Memory B cell (primary cell): ENCODE results near the gene PPFIA2.

Experiments
- ATAC-seq: fragments of 150-1000 bp; cut with Tn5 transposase; 2 replicates; pipeline ENCODE4 v1.10.0; 2021; ENCODE audit warnings: low read depth, mild to moderate bottlenecking, moderate library complexity
- DNase-seq, 2 donors: peaks; one replicate each; pipeline ENCODE4 v3.0.0; 2022; ENCODE audit warnings: low spot score in 2 of 2
- H3K27ac Mint-ChIP-seq: one replicate; pipeline ENCODE4 v1.8.0; 2022; ENCODE audit warnings: mild to moderate bottlenecking, moderate library complexity, mixed read lengths
- H3K27me3 Mint-ChIP-seq: one replicate; pipeline ENCODE4 v1.8.0; 2022; ENCODE audit warnings: mixed read lengths
- H3K36me3 Mint-ChIP-seq: one replicate; pipeline ENCODE4 v1.8.0; 2022; ENCODE audit warnings: mild to moderate bottlenecking, mixed read lengths
- H3K4me1 Mint-ChIP-seq: one replicate; pipeline ENCODE4 v1.8.0; 2022; ENCODE audit warnings: mixed read lengths
- H3K4me3 Mint-ChIP-seq: one replicate; pipeline ENCODE4 v1.8.0; 2022; ENCODE audit warnings: mild to moderate bottlenecking, moderate library complexity, mixed read lengths
- H3K9me3 Mint-ChIP-seq: one replicate; pipeline ENCODE4 v1.8.0; 2022; ENCODE audit warnings: mixed read lengths

PPFIA2 gene

GRCh38 chr12:81759190-81760051, at the start of gene PPFIA2:
PPFIA2 (minus strand) TSS chr12:81759350.
- H3K9me3 Mint-ChIP-seq: peaks cover 10% of the 10 kb centered on the region
- DNase-seq (no peak), ATAC-seq (no peak)
- peaks cover 6% of the 10 kb centered on the region for H3K4me1 Mint-ChIP-seq
- no peak within 1 kb of the TSS for H3K4me3 Mint-ChIP-seq
- H3K36me3 Mint-ChIP-seq: peaks cover 2% of the 10 kb centered on the region
- no peak within 1 kb of the TSS for H3K27ac Mint-ChIP-seq
- H3K27me3 Mint-ChIP-seq: peaks cover 9% of the 10 kb centered on the region

DNA sequence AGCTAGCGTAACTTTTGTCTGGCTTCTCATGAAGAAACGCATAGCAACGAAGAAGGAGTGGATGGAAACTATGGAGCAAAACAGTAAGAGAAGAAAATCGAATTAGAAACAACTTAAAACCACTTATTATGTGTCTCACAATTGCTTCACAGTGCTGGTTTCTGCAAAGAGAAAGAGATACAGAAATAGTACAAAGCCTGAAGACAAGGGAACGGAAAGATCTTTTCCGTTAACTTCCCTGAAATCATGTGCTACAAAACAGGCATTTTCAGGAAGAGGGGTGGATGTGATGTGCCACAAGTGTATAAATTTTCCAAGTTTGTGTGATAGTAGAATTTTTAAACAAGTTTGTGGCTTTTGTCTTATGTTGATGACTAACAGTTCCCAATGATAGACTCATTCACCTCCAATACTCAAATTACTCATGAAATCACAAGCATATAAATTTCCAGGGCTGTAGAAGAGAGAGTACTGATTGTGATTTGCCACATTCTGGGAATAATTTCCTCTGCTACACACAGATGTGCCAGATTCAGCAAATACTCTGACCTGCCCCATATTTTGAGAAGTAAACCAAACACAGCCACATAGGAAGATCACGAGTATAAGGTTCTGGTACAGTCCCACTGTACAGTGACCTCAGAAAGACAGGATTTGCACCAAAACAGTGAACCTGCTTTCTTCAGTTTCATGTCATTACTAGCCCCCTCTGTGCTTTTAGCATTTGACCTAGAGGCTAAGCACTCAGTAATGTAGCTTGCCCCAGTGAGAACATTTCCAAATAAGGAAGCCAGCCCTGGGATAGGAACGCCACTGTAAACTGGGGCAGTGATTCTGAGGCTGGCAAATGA, 41.4 kb upstream of the PPFIA2 start:
- Mint-ChIP-seq H3K4me1 (no peaks in the 10 kb centered on the region), H3K27me3 (no peaks in the 10 kb centered on the region), H3K9me3 (no peaks in the 10 kb centered on the region), H3K36me3 (no peaks in the 10 kb centered on the region), H3K27ac (no peak overlapping the region), H3K4me3 (no peak overlapping the region)
- no peak for DNase-seq
- no peak for ATAC-seq

- ATAC-seq (no peak), DNase-seq (no peak)
- Mint-ChIP-seq H3K27ac (no peak overlapping the region), H3K4me1 (no peaks in the 10 kb centered on the region), H3K4me3 (no peak overlapping the region), H3K27me3 (no peaks in the 10 kb centered on the region), H3K36me3 (no peaks in the 10 kb centered on the region), H3K9me3 (no peaks in the 10 kb centered on the region)
These were observed 39.1 kb upstream of the PPFIA2 start for GRCh38 chr12:81798294-81798693.

GRCh38 chr12:81797100-81797499, 38.0 kb upstream of the PPFIA2 start:
- H3K36me3 Mint-ChIP-seq: no peaks in the 10 kb centered on the region
- DNase-seq (no peak), ATAC-seq (no peak)
- H3K27me3 Mint-ChIP-seq: no peaks in the 10 kb centered on the region
- no peak overlapping the region for H3K27ac Mint-ChIP-seq
- H3K4me1 Mint-ChIP-seq: no peaks in the 10 kb centered on the region
- no peaks in the 10 kb centered on the region for H3K9me3 Mint-ChIP-seq
- H3K4me3 Mint-ChIP-seq: no peak overlapping the region

- H3K27ac Mint-ChIP-seq: no peak overlapping the region
- DNase-seq: no peak
- no peaks in the 10 kb centered on the region for H3K36me3 Mint-ChIP-seq
- H3K4me3 Mint-ChIP-seq: no peak overlapping the region
- H3K9me3 Mint-ChIP-seq: peaks cover 3% of the 10 kb centered on the region
- no peak for ATAC-seq
- H3K27me3 Mint-ChIP-seq: no peaks in the 10 kb centered on the region
- H3K4me1 Mint-ChIP-seq: no peaks in the 10 kb centered on the region
These were observed 33.5 kb upstream of the PPFIA2 start for GRCh38 chr12:81792666-81793065.

DNA sequence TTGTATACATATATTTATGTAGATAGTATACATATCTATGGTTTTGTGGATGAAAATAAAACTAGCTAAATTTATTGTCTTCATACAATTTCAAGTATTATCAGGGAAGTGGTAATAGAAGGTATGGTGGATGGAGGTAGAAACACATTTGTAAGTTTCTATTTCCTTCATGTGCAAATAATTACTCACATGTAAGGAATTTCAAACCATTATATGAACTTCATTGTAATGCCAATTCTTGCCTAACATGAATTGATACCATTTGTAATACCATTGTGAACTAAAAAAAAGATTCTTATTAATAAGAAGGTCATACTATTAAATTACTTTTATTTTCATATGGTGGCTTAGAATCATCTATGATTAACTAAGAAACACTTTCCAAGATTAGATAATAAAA, 20.1 kb upstream of the PPFIA2 start:
- no peak for DNase-seq
- H3K9me3 Mint-ChIP-seq: no peaks in the 10 kb centered on the region
- no peaks in the 10 kb centered on the region for H3K4me1 Mint-ChIP-seq
- ATAC-seq: no peak
- no peak overlapping the region for H3K4me3 Mint-ChIP-seq
- no peaks in the 10 kb centered on the region for H3K36me3 Mint-ChIP-seq
- no peaks in the 10 kb centered on the region for H3K27me3 Mint-ChIP-seq
- no peak overlapping the region for H3K27ac Mint-ChIP-seq

- Mint-ChIP-seq H3K27ac (no peak overlapping the region), H3K9me3 (peaks cover 2% of the 10 kb centered on the region), H3K36me3 (no peaks in the 10 kb centered on the region), H3K4me1 (no peaks in the 10 kb centered on the region), H3K27me3 (no peaks in the 10 kb centered on the region), H3K4me3 (no peak overlapping the region)
- ATAC-seq (no peak), DNase-seq (no peak)
These were observed 19.6 kb upstream of the PPFIA2 start for GRCh38 chr12:81778719-81779118.

GRCh38 chr12:81758421-81759189, 545 bp downstream of the PPFIA2 start:
- H3K27me3 Mint-ChIP-seq: peaks cover 9% of the 10 kb centered on the region
- H3K27ac Mint-ChIP-seq: no peak overlapping the region
- peaks cover 2% of the 10 kb centered on the region for H3K36me3 Mint-ChIP-seq
- DNase-seq (no peak), ATAC-seq (no peak)
- H3K9me3 Mint-ChIP-seq: peaks cover 10% of the 10 kb centered on the region
- peaks cover 6% of the 10 kb centered on the region for H3K4me1 Mint-ChIP-seq
- H3K4me3 Mint-ChIP-seq: no peak overlapping the region

DNA sequence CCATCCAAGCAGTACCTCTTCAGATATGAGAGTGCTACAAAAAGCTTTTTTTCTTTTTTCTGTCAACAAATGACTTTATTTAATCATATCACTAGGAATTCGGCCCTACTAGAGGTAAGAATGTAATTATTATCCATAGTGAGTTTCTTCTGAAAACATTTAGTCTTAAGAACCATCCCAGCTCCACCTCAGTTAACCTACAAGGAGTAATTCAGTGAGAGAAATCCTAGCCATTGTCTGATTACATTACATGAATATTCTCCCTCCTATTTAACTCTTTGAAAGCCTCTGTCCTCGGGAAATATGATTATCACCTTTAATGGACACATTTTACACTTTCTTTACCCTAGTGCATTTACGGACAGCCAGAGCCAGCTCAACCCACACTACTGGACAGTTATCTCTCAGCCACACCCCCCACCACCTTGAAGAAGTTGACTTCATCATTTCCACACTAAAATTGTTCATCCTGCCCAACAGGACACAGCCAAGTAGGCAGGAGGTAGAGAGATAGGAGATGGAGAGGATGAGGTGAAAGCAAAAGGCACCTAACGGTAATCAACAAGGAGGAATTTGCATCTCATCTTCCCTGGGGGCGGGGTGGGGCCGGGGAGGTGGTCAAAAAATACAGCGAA, 1.3 kb downstream of the PPFIA2 start:
- DNase-seq (no peak), ATAC-seq (no peak)
- peaks cover 9% of the 10 kb centered on the region for H3K27me3 Mint-ChIP-seq
- no peak overlapping the region for H3K4me3 Mint-ChIP-seq
- H3K9me3 Mint-ChIP-seq: peaks cover 5% of the 10 kb centered on the region
- peaks cover 2% of the 10 kb centered on the region for H3K36me3 Mint-ChIP-seq
- peaks cover 6% of the 10 kb centered on the region for H3K4me1 Mint-ChIP-seq
- H3K27ac Mint-ChIP-seq: no peak overlapping the region

DNA sequence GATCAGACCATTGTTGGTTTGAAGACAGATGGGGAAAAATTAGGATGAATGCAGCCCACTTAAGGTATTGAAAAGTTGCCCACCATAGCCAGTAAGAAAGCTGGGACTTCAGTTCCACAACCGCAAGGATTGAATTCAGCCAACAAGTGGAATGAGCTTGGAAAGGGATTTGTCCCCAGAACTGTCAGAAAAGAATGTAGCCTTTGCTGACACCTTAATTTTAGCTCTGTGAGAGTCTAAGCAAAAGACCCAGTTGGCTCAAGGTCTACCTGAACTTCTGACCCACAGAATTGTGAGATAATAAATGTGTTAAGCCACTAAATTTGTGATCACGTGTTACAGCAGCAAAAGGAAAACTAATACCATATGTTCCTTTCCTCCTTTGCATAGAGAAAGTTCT, 29.4 kb downstream of the PPFIA2 start:
- no peak overlapping the region for H3K27ac Mint-ChIP-seq
- ATAC-seq: no peak
- H3K27me3 Mint-ChIP-seq: no peaks in the 10 kb centered on the region
- DNase-seq: no peak
- no peak overlapping the region for H3K4me3 Mint-ChIP-seq
- no peaks in the 10 kb centered on the region for H3K4me1 Mint-ChIP-seq
- H3K9me3 Mint-ChIP-seq: peaks cover 6% of the 10 kb centered on the region
- no peaks in the 10 kb centered on the region for H3K36me3 Mint-ChIP-seq

GRCh38 chr12:81727391-81727790, 31.8 kb downstream of the PPFIA2 start:
- Mint-ChIP-seq H3K27ac (no peak overlapping the region), H3K4me3 (no peak overlapping the region), H3K4me1 (no peaks in the 10 kb centered on the region), H3K36me3 (no peaks in the 10 kb centered on the region), H3K9me3 (peaks cover 6% of the 10 kb centered on the region), H3K27me3 (no peaks in the 10 kb centered on the region)
- no peak for ATAC-seq
- no peak for DNase-seq

- no peak for DNase-seq
- Mint-ChIP-seq H3K9me3 (peaks cover 7% of the 10 kb centered on the region), H3K27me3 (no peaks in the 10 kb centered on the region), H3K27ac (no peak overlapping the region), H3K4me3 (no peak overlapping the region), H3K36me3 (no peaks in the 10 kb centered on the region), H3K4me1 (no peaks in the 10 kb centered on the region)
- no peak for ATAC-seq
These were observed 32.5 kb downstream of the PPFIA2 start for GRCh38 chr12:81726634-81727033.

- Mint-ChIP-seq H3K4me3 (no peak overlapping the region), H3K27me3 (no peaks in the 10 kb centered on the region), H3K4me1 (no peaks in the 10 kb centered on the region), H3K27ac (no peak overlapping the region), H3K36me3 (no peaks in the 10 kb centered on the region), H3K9me3 (peaks cover 3% of the 10 kb centered on the region)
- ATAC-seq: no peak
- DNase-seq: no peak
These were observed 35.8 kb downstream of the PPFIA2 start for GRCh38 chr12:81723361-81723760.
